Keratinocyte (primary cell): ENCODE measurements around the gene METAP1D. TPM values are rescaled to one million over a fixed set of nuclear protein-coding genes. Genes with fewer than 3 reads are reported as not detected.
A peak's percentile ranks its signal among the peaks of the same experiment; 100 is the strongest.

Experiments used
- DNase-seq: peaks from one replicate; pipeline ENCODE4 v3.0.0-alpha.2; 2011; ENCODE audit warnings: low read depth, missing footprints, low spot score
- FAIRE-seq: peaks from 2 replicates; lab custom pipeline; 2011; peaks lifted over from hg19 to GRCh38; lab: Jason Lieb, UNC
- H2AFZ ChIP-seq: 2 replicates; pipeline ENCODE4 v1.6.0; 2012; ENCODE audit warnings: low read length, control low read depth, inconsistent platforms; ENCODE audit not compliant: control insufficient read depth
- H3K27ac ChIP-seq: 2 replicates; pipeline ENCODE4 v1.5.1; 2011; ENCODE audit warnings: low read length; ENCODE audit not compliant: control insufficient read depth, insufficient read depth
- H3K27me3 ChIP-seq: 3 replicates; pipeline ENCODE4 v1.6.0; 2011; ENCODE audit warnings: low read length; ENCODE audit not compliant: control insufficient read depth, insufficient read depth; ENCODE audit errors: extremely low read depth
- H3K36me3 ChIP-seq, 2 experiments: 2 replicates in 1 of 2; 3 replicates in 1 of 2; pipeline ENCODE4 v1.5.1; 2011; ENCODE audit warnings: low read length in 2 of 2, mild to moderate bottlenecking in 1 of 2; ENCODE audit not compliant: control insufficient read depth in 2 of 2, insufficient read depth in 2 of 2; ENCODE audit errors: extremely low read depth in 1 of 2
- H3K4me1 ChIP-seq: 3 replicates; pipeline ENCODE4 v1.5.1; 2011; ENCODE audit warnings: low read length; ENCODE audit not compliant: control insufficient read depth, insufficient read depth; ENCODE audit errors: extremely low read depth
- H3K4me2 ChIP-seq: 3 replicates; pipeline ENCODE4 v1.6.0; 2011; ENCODE audit warnings: low read depth, low read length; ENCODE audit not compliant: control insufficient read depth, insufficient read depth; ENCODE audit errors: extremely low read depth
- H3K4me3 ChIP-seq, 3 experiments: fragments of 200-600 bp in 1 of 3; sonication (generic) in 1 of 3; 2 replicates in 2 of 3; 3 replicates in 1 of 3; pipeline ENCODE4 v1.5.1; 2011 to 2016; ENCODE audit warnings: low read length in 3 of 3, mild to moderate bottlenecking in 3 of 3, control low read depth in 2 of 3, inconsistent platforms in 1 of 3, low read depth in 1 of 3, mixed read lengths in 1 of 3, mixed run types in 1 of 3, moderate library complexity in 1 of 3; ENCODE audit not compliant: control insufficient read depth in 2 of 3, insufficient read depth in 2 of 3; ENCODE audit errors: extremely low read depth in 1 of 3
- H3K79me2 ChIP-seq: 2 replicates; pipeline ENCODE4 v1.6.0; 2012; ENCODE audit warnings: low read length; ENCODE audit not compliant: control insufficient read depth, insufficient read depth
- H3K9ac ChIP-seq: 3 replicates; pipeline ENCODE4 v1.6.0; 2011; ENCODE audit warnings: low read length; ENCODE audit not compliant: control insufficient read depth, insufficient read depth; ENCODE audit errors: extremely low read depth
- H3K9me1 ChIP-seq: 3 replicates; pipeline ENCODE4 v1.6.0; 2011; ENCODE audit warnings: low read length; ENCODE audit not compliant: control insufficient read depth, insufficient read depth; ENCODE audit errors: extremely low read depth
- H3K9me3 ChIP-seq: 2 replicates; pipeline ENCODE4 v1.5.1; 2012; ENCODE audit warnings: low read depth, low read length; ENCODE audit not compliant: control insufficient read depth
- H4K20me1 ChIP-seq: 3 replicates; pipeline ENCODE4 v1.6.0; 2011; ENCODE audit warnings: low read length; ENCODE audit not compliant: control insufficient read depth, insufficient read depth; ENCODE audit errors: extremely low read depth
- EZH2 ChIP-seq: IDR thresholded peaks from one replicate; pipeline ENCODE4 v1.6.1; 2012; ENCODE audit warnings: inconsistent platforms, mild to moderate bottlenecking, low read length, moderate library complexity
- dilution Hi-C: fragments of 300-500 bp; cut with MboI; formaldehyde crosslinking; loops from one replicate; pipeline ENCODE4 v1.7.0; 2020; ENCODE audit warnings: low sequenced_read_pairs; ENCODE audit not compliant: extremely low pct_ligation_motif_present
- polyA plus RNA-seq, 5 experiments: library from polyadenylated mRNA; depleted of rRNA in 3 of 5; stranded (reverse) in 3 of 5; stranded (forward) in 1 of 5; unstranded in 1 of 5; fragments of >200 nt; gene quantifications; 1 replicate in 1 of 5; 2 replicates in 3 of 5; 3 replicates in 1 of 5; pipeline versions ENCODE4 v1.2.1 to v1.2.3, GENCODE V29; 2011 to 2012; ENCODE audit warnings: missing spikeins in 2 of 5, low read depth in 1 of 5, low replicate concordance in 1 of 5
- TF ChIP-seq, protein P1 (sequence below), 3 experiments: IDR thresholded peaks in 1 of 3; conservative IDR thresholded peaks in 1 of 3; optimal IDR thresholded peaks in 1 of 3; 2 replicates in 2 of 3; 3 replicates in 1 of 3; pipeline versions ENCODE3 to v1.5.1; 2011; ENCODE audit warnings: low read length in 3 of 3, mild to moderate bottlenecking in 3 of 3, moderate library complexity in 2 of 3, control low read depth in 1 of 3, inconsistent platforms in 1 of 3; ENCODE audit not compliant: insufficient read depth in 2 of 3; ENCODE audit errors: extremely low read depth in 1 of 3

The METAP1D gene
- polyA plus RNA-seq, 1 donor (not counting 4 experiments of a cell fraction or from before 2014, with no cell fraction given), result 5.1 TPM

DNA sequence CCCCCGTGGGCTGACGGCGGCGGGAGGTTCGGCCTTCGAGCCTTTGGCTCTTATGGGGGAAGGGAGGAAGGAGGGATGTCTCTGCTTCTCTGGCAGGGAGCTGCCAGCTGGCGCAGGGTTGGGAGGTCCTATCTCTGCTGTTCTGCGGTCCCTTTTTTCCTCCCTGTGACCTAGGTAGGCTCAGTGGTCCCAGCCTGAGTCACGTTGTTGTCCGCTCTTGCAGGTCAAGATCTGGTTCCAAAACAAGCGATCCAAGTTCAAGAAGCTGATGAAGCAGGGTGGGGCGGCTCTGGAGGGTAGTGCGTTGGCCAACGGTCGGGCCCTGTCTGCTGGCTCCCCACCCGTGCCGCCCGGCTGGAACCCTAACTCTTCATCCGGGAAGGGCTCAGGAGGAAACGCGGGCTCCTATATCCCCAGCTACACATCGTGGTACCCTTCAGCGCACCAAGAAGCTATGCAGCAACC, 88.1 kb downstream of the METAP1D start:
- Histone ChIP-seq H3K4me3 (no peak overlapping the region), H3K9me3 (no peaks in the 10 kb centered on the region), H3K79me2 (no peaks in the 10 kb centered on the region), H4K20me1 (no peaks in the 10 kb centered on the region), H2AFZ (no peak overlapping the region), H3K27ac (no peak overlapping the region), H3K9me1 (no peaks in the 10 kb centered on the region), H3K4me2 (no peak overlapping the region), H3K27me3 (peaks cover 89% of the 10 kb centered on the region), H3K4me1 (peaks cover 34% of the 10 kb centered on the region), H3K9ac (no peak overlapping the region), H3K36me3 (no peaks in the 10 kb centered on the region)
- DNase-seq (no peak), FAIRE-seq (no peak)
- dilution Hi-C loops, result no loop called here
- TF ChIP-seq EZH2, result peak; percentile 49
- TF ChIP-seq, protein P1, sequence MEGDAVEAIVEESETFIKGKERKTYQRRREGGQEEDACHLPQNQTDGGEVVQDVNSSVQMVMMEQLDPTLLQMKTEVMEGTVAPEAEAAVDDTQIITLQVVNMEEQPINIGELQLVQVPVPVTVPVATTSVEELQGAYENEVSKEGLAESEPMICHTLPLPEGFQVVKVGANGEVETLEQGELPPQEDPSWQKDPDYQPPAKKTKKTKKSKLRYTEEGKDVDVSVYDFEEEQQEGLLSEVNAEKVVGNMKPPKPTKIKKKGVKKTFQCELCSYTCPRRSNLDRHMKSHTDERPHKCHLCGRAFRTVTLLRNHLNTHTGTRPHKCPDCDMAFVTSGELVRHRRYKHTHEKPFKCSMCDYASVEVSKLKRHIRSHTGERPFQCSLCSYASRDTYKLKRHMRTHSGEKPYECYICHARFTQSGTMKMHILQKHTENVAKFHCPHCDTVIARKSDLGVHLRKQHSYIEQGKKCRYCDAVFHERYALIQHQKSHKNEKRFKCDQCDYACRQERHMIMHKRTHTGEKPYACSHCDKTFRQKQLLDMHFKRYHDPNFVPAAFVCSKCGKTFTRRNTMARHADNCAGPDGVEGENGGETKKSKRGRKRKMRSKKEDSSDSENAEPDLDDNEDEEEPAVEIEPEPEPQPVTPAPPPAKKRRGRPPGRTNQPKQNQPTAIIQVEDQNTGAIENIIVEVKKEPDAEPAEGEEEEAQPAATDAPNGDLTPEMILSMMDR (optimal IDR thresholded peaks at IDR 0.05 in 1 of 3, IDR thresholded peaks at IDR 0.05 in 1 of 3, conservative IDR thresholded peaks at IDR 0.05 in 1 of 3; ENCODE audit: extremely low read depth in 1 of 3, insufficient read depth in 2 of 3, low read length in 3 of 3), result no peak

DNA sequence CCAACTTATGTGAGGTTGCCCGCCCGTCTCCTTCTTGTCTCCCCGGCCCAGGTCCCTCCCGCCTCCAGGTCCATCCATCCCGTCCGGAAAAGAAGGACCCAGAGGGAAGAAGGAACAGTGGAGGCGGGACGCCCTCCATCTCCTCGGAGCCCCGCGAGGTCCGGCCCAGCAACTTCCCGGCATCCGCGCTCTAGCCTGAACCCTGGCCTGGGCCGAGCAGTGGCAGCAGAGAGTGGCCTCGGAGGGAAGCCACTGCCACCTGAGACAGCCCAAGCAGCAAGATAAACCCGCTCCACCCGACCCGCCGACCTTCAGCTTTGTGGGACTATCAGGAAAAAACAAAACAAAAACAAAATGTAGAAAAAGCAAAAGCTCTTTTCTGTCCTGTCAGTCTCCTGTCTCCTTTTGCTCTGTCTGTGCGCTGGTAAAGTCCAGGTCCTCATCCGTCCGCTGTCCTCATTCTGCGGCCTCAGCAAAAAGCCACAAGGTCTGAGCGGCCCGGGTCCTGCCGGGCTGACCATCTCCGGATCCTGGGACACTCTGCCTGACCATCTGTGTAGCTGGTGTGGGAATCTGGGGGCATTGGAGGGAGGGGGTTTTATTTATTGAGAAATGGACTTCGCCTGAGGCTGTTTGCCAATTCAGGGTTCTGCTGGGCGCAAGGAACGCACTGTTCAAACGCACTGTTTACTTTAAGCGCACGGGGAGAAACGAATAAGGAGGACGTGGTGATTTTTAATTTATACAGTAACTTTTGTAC, 88.7 kb downstream of the METAP1D start:
- no peak overlapping the region for H3K27ac ChIP-seq
- H3K27me3 ChIP-seq, result peaks cover 89% of the 10 kb centered on the region
- H3K9ac ChIP-seq, result no peak overlapping the region
- H3K36me3 ChIP-seq, result no peaks in the 10 kb centered on the region
- FAIRE-seq (no peak), DNase-seq (no peak)
- no peak overlapping the region for H2AFZ ChIP-seq
- H3K9me1 ChIP-seq, result no peaks in the 10 kb centered on the region
- peaks cover 29% of the 10 kb centered on the region for H3K4me1 ChIP-seq
- no peaks in the 10 kb centered on the region for H3K79me2 ChIP-seq
- no peaks in the 10 kb centered on the region for H3K9me3 ChIP-seq
- H3K4me3 ChIP-seq, result no peak overlapping the region
- no peak overlapping the region for H3K4me2 ChIP-seq
- TF ChIP-seq, protein P1 (optimal IDR thresholded peaks at IDR 0.05 in 1 of 3, IDR thresholded peaks at IDR 0.05 in 1 of 3, conservative IDR thresholded peaks at IDR 0.05 in 1 of 3; ENCODE audit: extremely low read depth in 1 of 3, insufficient read depth in 2 of 3, low read length in 3 of 3), result no peak
- TF ChIP-seq EZH2, result peak; percentile 64
- H4K20me1 ChIP-seq, result no peaks in the 10 kb centered on the region
- dilution Hi-C loops, result no loop called here
